ENCODE measurements around the gene SLC35E4.

Gene SLC35E4

DNA sequence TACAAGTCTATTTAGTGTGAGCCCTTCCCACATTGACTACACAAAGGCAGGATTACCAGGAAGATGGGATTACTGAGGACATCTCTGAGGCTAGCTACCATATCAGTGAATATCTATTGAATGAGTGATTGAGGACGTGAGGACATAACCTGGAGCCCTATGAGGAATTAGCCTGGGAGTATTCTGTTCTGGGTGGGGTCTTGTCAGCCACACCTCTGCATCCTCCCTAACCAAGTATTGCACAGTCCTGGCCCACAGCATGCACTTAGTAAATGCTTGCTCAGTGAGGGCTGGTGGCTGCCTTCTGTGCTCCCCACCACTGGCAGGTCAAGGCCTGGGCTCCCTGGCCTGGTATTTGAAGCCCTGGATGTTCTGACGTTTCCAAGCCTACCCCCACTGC lies 17.3 kb downstream of the SLC35E4 start:
- no peak for DNase-seq (ENCODE audit: low spot score)
- TF ChIP-seq, protein P1, sequence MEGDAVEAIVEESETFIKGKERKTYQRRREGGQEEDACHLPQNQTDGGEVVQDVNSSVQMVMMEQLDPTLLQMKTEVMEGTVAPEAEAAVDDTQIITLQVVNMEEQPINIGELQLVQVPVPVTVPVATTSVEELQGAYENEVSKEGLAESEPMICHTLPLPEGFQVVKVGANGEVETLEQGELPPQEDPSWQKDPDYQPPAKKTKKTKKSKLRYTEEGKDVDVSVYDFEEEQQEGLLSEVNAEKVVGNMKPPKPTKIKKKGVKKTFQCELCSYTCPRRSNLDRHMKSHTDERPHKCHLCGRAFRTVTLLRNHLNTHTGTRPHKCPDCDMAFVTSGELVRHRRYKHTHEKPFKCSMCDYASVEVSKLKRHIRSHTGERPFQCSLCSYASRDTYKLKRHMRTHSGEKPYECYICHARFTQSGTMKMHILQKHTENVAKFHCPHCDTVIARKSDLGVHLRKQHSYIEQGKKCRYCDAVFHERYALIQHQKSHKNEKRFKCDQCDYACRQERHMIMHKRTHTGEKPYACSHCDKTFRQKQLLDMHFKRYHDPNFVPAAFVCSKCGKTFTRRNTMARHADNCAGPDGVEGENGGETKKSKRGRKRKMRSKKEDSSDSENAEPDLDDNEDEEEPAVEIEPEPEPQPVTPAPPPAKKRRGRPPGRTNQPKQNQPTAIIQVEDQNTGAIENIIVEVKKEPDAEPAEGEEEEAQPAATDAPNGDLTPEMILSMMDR (IDR thresholded peaks at IDR 0.05) = no peak
- Histone ChIP-seq H3K27ac (no peak overlapping the region), H3K4me3 (no peak overlapping the region)

DNA sequence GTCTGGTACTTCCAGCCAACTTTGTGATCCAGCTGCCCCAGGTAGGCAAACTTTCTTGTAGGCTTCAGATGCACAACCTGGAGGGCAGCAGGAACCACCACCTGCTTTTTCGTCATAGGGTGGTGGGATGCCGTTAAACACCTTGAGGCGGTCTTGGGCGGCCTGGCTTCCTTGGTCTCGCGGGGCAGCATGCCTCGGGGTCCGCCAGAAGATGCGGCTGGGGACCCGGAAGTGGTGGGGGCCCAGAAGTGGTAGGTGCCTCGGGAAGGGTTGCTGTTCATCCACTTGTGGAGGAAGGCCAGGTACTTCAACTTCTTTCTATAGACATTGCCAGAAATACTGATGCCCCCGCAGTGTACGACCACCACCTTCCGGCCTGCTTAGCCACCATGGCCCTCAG lies 18.8 kb downstream of the SLC35E4 start:
- no peak for DNase-seq (ENCODE audit: low spot score)
- no peak overlapping the region for H3K4me3 ChIP-seq
- TF ChIP-seq, protein P1 (IDR thresholded peaks at IDR 0.05) = no peak
- H3K27ac ChIP-seq = no peak overlapping the region

DNA sequence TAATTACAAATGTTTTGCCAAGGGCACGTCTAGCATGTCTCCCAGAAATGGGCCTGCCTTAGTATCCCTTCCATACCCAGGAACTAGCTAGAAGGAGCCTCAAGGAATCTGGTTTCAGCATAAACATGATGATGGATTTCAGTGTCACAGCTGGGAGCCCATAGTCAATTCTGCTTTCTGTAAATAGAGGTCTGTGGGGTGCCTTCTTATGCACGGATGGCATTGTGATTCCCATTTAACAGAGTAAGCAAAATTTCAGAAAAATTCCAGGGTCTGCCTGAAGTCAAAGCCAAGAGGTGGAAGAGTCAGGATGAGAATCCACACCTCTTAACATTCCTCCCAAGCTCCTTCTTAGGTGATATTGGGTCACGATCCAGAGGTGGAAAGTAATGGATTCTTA lies 20.0 kb downstream of the SLC35E4 start:
- TF ChIP-seq, protein P1 (IDR thresholded peaks at IDR 0.05) = no peak
- no peak for DNase-seq (ENCODE audit: low spot score)
- Histone ChIP-seq H3K4me3 (no peak overlapping the region), H3K27ac (no peak overlapping the region)

DNA sequence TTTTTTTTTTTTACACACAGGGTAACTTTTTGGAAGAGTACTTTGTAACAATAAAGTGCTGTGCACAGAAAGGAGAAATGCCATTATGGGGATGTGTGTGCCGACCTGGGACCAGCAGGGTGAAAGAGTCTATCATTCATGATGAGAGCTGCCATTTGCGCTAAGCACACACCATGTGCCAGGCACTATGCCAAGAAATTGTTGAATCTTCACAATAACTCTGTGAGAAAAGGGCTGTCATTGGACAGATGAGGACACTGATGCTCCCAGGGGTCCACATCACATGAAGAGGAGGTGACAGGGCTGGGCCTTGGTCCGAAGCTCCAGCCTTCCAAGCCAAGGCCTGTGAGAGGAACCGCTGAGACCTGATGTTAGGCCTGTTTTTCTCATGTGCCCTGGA lies 26.5 kb downstream of the SLC35E4 start:
- Histone ChIP-seq H3K27ac (no peak overlapping the region), H3K4me3 (no peak overlapping the region)
- no peak for DNase-seq (ENCODE audit: low spot score)
- TF ChIP-seq, protein P1 (IDR thresholded peaks at IDR 0.05) = no peak

DNA sequence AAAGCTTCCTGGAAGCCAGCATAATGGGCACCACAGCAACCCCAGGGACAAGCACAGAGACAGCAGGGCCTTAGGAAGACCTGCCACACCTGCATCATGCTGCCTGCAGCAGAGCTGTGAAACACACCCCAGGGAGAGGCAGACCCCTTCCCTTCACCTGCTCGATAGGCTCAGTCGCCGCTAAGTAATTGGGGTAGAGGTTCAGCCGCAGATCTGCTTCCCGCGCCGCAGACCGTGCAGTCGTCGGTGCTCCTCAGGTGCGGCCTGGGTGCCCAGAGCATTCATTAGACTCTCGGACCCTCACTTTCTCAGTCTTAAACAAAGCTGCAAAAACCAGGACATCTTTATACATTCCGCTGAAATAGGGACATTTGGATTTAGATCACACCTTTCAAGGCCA lies 29.2 kb downstream of the SLC35E4 start:
- TF ChIP-seq, protein P1 (IDR thresholded peaks at IDR 0.05) = no peak
- Histone ChIP-seq H3K4me3 (no peak overlapping the region), H3K27ac (no peak overlapping the region)
- no peak for DNase-seq (ENCODE audit: low spot score)

DNA sequence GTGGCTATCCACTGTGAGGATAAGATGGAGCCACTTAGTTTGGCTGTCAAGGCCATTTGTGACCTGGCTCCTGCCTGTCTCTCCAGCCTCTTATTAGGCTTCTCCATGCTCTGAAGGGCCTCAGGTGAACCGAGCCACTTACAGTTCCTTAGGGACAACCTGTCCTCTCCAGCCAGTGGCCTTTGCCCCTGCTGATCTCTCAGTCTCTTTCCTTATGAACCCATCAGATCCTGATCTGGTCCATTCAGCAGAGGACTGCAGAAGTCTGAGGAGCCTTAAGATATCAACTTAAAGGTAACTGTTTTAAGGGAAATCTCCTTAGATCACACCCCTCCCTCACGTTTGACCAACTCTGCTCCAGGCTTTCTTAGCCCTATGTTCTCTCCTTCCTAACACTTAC lies 29.7 kb downstream of the SLC35E4 start:
- TF ChIP-seq, protein P1 (IDR thresholded peaks at IDR 0.05) = no peak
- DNase-seq (ENCODE audit: low spot score) = no peak
- no peak overlapping the region for H3K4me3 ChIP-seq
- no peak overlapping the region for H3K27ac ChIP-seq

DNA sequence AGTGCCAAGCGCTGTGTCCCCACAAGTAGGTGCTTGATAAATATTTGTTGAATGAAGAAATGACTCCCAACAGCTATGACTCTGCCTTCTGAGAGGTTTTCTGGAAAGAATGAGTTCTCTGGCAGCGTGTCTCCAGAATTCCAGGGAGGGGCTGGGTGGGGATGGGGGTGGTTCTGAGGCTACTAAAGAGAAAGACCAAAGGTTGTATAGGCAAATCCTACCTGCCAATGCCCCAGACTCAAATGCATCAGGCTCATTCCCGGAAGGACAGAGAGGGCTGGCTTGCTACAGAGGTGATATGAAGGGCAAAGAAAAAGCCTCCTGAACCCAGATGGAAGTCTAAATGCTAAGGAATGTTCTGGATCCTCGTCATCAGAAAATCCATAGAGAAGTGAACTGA lies 30.2 kb downstream of the SLC35E4 start:
- Histone ChIP-seq H3K4me3 (no peak overlapping the region), H3K27ac (no peak overlapping the region)
- TF ChIP-seq, protein P1 (IDR thresholded peaks at IDR 0.05) = no peak
- no peak for DNase-seq (ENCODE audit: low spot score)
